Loucy (cell line): ENCODE data around the gene MDM2.

Source experiments
- H2AFZ ChIP-seq: fragments of 200-600 bp; sonication (generic); 2 replicates; pipeline ENCODE4 v1.6.0; 2016; ENCODE audit warnings: antibody characterized with exemption, mild to moderate bottlenecking, low read length, moderate library complexity
- H3F3A ChIP-seq: fragments of 200-600 bp; 2 replicates; pipeline ENCODE4 v1.6.0; 2016; ENCODE audit warnings: antibody characterized with exemption, low read depth, mild to moderate bottlenecking
- H3K27me3 ChIP-seq: fragments of 200-600 bp; sonication (generic); 2 replicates; pipeline ENCODE4 v1.6.1; 2014; ENCODE audit warnings: low read length, mild to moderate bottlenecking; ENCODE audit not compliant: insufficient read depth, poor library complexity, severe bottlenecking
- H3K36me3 ChIP-seq: fragments of 200-600 bp; sonication (generic); 2 replicates; pipeline ENCODE4 v1.6.1; 2016; ENCODE audit warnings: low read length; ENCODE audit not compliant: insufficient read depth
- H3K4me1 ChIP-seq: fragments of 200-600 bp; sonication (generic); 2 replicates; pipeline ENCODE4 v1.5.1; 2014; ENCODE audit warnings: low read length, mild to moderate bottlenecking; ENCODE audit not compliant: insufficient read depth, poor library complexity, severe bottlenecking
- H3K4me2 ChIP-seq: fragments of 200-600 bp; sonication (generic); 2 replicates; pipeline ENCODE4 v1.6.0; 2014; ENCODE audit warnings: antibody characterized with exemption, low read length, low read depth, mild to moderate bottlenecking; ENCODE audit not compliant: poor library complexity, severe bottlenecking
- H3K4me3 ChIP-seq: fragments of 200-600 bp; sonication (generic); 2 replicates; pipeline ENCODE4 v1.5.1; 2014; ENCODE audit warnings: low read length, mild to moderate bottlenecking, mixed read lengths; ENCODE audit not compliant: poor library complexity, severe bottlenecking
- H3K79me2 ChIP-seq: fragments of 200-600 bp; sonication (generic); 2 replicates; pipeline ENCODE4 v1.6.1; 2014; ENCODE audit warnings: low read length; ENCODE audit not compliant: insufficient read depth
- H3K9ac ChIP-seq: fragments of 200-600 bp; sonication (generic); 2 replicates; pipeline ENCODE4 v1.6.0; 2014; ENCODE audit warnings: mild to moderate bottlenecking, low read depth, low read length, moderate library complexity; ENCODE audit not compliant: poor library complexity, severe bottlenecking
- H3K9me2 ChIP-seq: fragments of 200-600 bp; sonication (generic); replicated peaks from 2 replicates; pipeline ENCODE4 v1.6.1; 2016; ENCODE audit warnings: low read depth, low read length, mixed read lengths
- H3K9me3 ChIP-seq: fragments of 200-600 bp; sonication (generic); 2 replicates; pipeline ENCODE4 v1.6.1; 2014; ENCODE audit warnings: mild to moderate bottlenecking, antibody characterized with exemption, low read length, low read depth; ENCODE audit not compliant: insufficient read depth
- H4K20me1 ChIP-seq: fragments of 200-600 bp; sonication (generic); 2 replicates; pipeline ENCODE4 v1.6.0; 2014; ENCODE audit warnings: antibody characterized with exemption, low read length, mild to moderate bottlenecking; ENCODE audit not compliant: insufficient read depth, poor library complexity, severe bottlenecking
- EZH2phosphoT487 ChIP-seq: fragments of 200-600 bp; IDR thresholded peaks from 2 replicates; pipeline ENCODE4 v1.6.1; 2018; ENCODE audit warnings: antibody characterized with exemption, mild to moderate bottlenecking, moderate library complexity, borderline replicate concordance
- TF ChIP-seq, protein P1 (sequence below): fragments of 200-600 bp; sonication (generic); conservative IDR thresholded peaks from 2 replicates; pipeline ENCODE4 v1.5.1; 2014; ENCODE audit warnings: mild to moderate bottlenecking, antibody characterized with exemption, low read length

The MDM2 gene

DNA sequence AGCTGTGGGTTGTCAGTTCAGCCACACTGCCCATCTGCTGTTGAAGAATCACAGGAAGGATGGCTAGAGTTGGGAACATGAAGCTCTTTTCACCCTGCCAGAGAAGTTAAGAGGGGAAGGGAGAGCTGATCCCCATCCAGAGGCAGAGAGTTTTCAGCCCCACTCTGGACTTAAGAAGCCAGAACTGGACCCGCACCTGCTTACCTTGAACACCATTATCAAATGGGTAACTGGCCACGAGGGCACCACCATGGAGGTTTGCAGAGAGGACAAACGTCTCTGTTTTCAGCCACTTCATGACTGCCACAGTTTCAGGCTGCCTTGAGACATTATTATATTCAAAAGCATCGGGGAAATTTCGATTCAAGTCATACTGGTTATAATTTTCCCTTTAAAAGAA lies 62.0 kb downstream of the MDM2 start:
- no peaks in the 10 kb centered on the region for H3K79me2 ChIP-seq
- H3K4me1 ChIP-seq = no peaks in the 10 kb centered on the region
- H4K20me1 ChIP-seq = no peaks in the 10 kb centered on the region
- no peak overlapping the region for H2AFZ ChIP-seq
- H3K9me2 ChIP-seq = no peaks in the 10 kb centered on the region
- no peaks in the 10 kb centered on the region for H3F3A ChIP-seq
- no peaks in the 10 kb centered on the region for H3K9me3 ChIP-seq
- H3K9ac ChIP-seq = no peak overlapping the region
- H3K4me2 ChIP-seq = no peak overlapping the region
- H3K4me3 ChIP-seq = no peak overlapping the region
- TF ChIP-seq EZH2phosphoT487 = no peak
- TF ChIP-seq, protein P1, sequence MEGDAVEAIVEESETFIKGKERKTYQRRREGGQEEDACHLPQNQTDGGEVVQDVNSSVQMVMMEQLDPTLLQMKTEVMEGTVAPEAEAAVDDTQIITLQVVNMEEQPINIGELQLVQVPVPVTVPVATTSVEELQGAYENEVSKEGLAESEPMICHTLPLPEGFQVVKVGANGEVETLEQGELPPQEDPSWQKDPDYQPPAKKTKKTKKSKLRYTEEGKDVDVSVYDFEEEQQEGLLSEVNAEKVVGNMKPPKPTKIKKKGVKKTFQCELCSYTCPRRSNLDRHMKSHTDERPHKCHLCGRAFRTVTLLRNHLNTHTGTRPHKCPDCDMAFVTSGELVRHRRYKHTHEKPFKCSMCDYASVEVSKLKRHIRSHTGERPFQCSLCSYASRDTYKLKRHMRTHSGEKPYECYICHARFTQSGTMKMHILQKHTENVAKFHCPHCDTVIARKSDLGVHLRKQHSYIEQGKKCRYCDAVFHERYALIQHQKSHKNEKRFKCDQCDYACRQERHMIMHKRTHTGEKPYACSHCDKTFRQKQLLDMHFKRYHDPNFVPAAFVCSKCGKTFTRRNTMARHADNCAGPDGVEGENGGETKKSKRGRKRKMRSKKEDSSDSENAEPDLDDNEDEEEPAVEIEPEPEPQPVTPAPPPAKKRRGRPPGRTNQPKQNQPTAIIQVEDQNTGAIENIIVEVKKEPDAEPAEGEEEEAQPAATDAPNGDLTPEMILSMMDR = no peak
- no peaks in the 10 kb centered on the region for H3K27me3 ChIP-seq
- H3K36me3 ChIP-seq = no peaks in the 10 kb centered on the region

DNA sequence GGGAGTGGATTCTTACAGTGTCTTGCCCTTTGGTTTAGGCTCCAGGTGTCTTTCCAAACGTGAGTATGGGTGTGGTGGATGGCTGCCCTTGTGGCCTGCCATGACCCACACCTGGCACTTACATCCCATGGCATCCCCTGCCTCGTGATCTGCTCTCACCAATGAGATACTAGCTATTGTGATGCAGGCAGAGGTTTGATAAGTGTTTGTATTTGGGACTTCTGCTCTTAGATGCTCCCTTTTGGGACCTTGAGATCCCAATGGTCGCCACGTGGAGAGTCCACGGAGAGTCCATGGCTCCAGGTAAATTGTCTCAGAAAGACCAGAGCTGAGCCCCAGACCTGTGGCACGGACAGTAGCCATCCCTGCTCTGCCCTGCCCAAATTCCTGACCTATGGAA lies 62.5 kb downstream of the MDM2 start:
- H3K27me3 ChIP-seq = no peaks in the 10 kb centered on the region
- TF ChIP-seq, protein P1 = no peak
- no peak for TF ChIP-seq EZH2phosphoT487
- no peaks in the 10 kb centered on the region for H4K20me1 ChIP-seq
- H3K9me3 ChIP-seq = no peaks in the 10 kb centered on the region
- no peaks in the 10 kb centered on the region for H3K36me3 ChIP-seq
- H3K4me1 ChIP-seq = no peaks in the 10 kb centered on the region
- no peak overlapping the region for H2AFZ ChIP-seq
- H3F3A ChIP-seq = no peaks in the 10 kb centered on the region
- no peak overlapping the region for H3K4me3 ChIP-seq
- no peak overlapping the region for H3K9ac ChIP-seq
- no peak overlapping the region for H3K4me2 ChIP-seq
- H3K9me2 ChIP-seq = no peaks in the 10 kb centered on the region
- H3K79me2 ChIP-seq = no peaks in the 10 kb centered on the region

DNA sequence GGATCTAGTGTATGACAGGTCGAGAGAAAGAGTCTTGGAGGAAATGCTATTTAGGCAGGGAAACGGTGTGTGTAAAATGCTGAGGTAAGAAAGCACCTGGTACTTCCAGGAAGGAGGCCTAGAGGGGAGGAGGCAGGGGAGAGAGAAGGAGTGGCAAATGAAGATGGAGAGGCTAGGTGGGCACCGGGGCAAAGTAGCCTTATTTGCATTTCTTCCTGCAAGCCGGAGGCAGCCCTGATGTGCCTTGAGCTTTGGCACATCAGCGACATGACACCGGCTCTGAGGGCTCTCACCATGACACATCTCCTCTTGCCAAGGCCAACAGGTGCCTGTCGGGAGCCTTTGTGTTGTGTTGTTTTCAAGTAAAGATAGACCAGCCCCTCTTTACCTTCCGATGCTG lies 63.4 kb downstream of the MDM2 start:
- TF ChIP-seq EZH2phosphoT487 = no peak
- TF ChIP-seq, protein P1 = no peak
- no peak overlapping the region for H3K4me2 ChIP-seq

More for the DNA sequence above, 63.4 kb downstream of the MDM2 start:
- no peaks in the 10 kb centered on the region for H4K20me1 ChIP-seq
- H3K27me3 ChIP-seq = no peaks in the 10 kb centered on the region
- no peaks in the 10 kb centered on the region for H3K79me2 ChIP-seq
- H3K9me3 ChIP-seq = no peaks in the 10 kb centered on the region
- H3K9ac ChIP-seq = no peak overlapping the region
- H3K4me1 ChIP-seq = no peaks in the 10 kb centered on the region
- H3K9me2 ChIP-seq = no peaks in the 10 kb centered on the region
- H3F3A ChIP-seq = no peaks in the 10 kb centered on the region
- no peak overlapping the region for H2AFZ ChIP-seq
- no peak overlapping the region for H3K4me3 ChIP-seq
- H3K36me3 ChIP-seq = no peaks in the 10 kb centered on the region
